Effector CD4-positive, alpha-beta T cell (primary cell): ENCODE data around the gene ARHGAP35.

ENCODE experiments used
- DNase-seq: peaks from one replicate; pipeline ENCODE4 v3.0.0-alpha.2; 2020

Gene ARHGAP35

DNA sequence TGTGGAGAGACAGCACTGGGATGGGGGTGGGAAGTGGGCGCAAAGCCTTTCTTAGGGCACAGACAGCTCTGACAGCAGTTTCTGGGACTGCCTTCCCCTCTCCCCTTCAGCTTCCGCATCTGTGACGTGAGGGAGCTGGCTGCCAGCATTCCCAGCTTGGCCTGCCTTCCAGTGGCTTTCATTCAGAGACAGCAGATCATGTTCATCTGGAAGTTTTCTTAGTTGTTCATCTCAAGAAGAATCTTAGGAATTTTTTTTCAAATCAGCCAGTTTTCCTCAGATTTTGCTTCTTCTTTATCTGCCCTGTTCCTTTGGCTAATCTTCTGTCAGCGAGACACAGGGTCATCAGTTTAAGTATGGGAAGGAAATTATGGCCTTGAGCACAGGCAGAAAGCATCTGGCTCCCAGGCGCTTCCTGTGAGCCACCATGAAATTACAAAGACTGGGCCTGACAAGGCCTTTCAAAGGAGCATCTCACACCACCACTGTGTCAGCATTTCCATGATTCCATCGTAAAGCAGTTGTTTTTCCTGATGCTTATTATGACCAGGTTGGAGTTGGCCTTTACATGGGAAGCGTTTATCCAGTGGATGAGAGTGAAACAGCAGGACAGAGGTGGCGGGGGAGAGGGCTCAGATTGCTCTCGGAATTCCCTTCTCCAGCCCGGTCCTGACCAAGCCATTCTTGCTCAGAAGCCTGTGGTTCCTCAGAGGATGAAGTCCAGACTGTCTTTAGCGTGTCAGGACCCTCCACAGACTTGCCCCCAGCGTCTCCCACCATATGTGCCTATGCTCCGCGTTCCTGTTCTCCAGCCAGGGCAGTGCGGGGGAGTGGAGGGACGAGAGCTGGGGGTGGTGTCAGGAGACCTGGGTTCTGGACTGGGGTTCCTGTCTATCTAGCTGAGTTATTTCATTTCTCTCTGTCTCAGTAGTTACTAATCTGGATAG, 43.6 kb downstream of the ARHGAP35 start:
- DNase-seq, result no peak

DNA sequence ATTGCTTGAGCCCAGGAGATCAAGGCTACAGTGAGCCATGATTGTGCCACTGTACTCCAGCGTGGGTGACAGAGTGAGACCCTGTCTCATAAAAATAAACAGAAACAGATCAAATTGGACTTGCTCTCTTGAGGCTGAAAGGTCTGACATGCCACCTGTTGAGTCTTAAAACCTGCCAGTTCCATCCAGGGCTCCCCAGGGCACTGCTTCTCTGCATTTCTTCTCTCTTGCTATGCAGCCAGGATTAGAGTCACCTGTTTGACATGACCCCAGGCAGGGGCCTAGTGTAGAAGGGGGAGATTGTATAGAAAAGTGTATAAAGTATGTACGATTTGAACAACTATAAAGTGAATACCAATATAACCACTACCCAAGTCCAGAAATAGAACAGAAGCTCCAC, 45.4 kb downstream of the ARHGAP35 start:
- no peak for DNase-seq

DNA sequence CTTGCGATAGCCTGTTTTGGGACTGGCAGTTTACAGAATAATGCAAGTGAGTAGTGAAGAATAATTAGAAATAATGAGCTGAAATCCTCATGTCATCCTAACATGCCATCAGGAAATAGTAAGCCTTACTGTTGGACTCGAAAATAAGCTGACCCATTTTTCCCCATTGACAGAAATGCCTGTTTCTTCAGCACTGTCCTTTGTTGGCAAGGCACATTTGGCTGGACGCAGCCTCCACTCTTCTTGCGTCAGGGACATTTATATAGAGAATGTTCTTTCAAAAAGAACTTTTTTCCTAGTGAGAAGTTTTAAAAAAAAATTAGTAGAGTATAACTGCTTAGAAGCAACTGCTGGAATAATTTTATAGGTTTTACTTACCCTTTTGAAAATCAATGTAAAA, 47.1 kb downstream of the ARHGAP35 start:
- no peak for DNase-seq

DNA sequence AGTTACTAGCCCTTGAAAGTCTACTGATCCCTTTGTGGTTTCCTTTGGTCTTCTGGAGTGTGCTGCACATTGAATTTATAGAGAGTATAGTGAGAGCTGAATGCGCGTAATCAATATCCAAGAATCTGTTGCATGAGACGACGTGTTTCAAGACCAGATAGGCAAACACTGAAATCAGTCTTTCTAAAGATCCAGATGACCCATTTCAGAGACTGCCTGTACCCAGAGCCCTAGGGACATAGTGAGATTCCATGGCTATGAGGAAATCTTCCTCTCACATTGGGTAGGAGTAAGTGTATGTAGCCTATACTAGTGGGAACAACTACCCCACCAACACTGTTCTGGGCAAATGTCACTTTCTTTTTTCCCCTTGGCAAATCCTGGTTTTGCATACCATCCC, 48.6 kb downstream of the ARHGAP35 start:
- no peak for DNase-seq
